Measurements from ENCODE around the gene POLR1C. TPM values are rescaled to one million over a fixed set of nuclear protein-coding genes. Genes with fewer than 3 reads are reported as not detected.

The POLR1C gene, protein sequence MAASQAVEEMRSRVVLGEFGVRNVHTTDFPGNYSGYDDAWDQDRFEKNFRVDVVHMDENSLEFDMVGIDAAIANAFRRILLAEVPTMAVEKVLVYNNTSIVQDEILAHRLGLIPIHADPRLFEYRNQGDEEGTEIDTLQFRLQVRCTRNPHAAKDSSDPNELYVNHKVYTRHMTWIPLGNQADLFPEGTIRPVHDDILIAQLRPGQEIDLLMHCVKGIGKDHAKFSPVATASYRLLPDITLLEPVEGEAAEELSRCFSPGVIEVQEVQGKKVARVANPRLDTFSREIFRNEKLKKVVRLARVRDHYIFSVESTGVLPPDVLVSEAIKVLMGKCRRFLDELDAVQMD
- total RNA-seq, result 24.8 and 26.9 TPM in 2 replicates

DNA sequence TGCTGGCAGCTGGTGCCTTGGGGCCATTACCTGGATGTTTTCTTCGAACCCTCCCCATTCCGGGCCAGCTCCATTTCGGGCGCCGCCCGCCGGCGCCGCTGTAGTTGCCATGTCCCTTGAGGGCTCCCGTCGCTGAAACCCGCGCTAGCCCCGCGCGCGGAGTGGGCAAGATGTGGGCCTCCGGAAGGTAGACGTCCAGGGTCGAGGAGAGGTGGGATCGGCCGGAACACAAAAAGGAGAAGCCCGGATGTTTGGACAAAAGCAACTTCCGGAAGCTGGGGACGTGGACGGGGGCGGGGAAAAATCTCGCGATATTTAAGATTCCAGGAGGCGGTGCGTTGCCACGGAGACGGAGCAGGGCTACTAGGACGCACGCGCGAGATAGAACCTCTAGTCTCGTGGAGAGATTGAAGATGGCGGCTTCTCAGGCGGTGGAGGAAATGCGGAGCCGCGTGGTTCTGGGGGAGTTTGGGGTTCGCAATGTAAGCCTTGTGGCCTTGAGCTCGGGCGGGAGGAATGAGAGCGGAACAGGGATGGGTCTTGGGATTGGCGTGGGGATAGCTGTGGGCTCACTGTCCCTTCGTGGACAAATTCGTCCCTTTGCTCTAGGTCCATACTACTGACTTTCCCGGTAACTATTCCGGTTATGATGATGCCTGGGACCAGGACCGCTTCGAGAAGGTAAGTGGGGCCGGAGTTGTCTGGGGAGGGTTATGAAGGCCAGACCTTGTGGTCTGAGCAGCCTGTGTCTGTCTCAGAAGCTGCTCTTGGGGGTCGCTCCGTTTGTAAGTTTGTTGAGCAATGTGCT lies at the start of gene POLR1C, which contains the start of gene YIPF3:
POLR1C (plus strand) TSS at position 393 of the 808 bp plus-strand sequence; CDS start at position 414, 21 bp downstream.
YIPF3 (minus strand) TSS at position 230 of the 808 bp plus-strand sequence; CDS start at position 111, 119 bp downstream.

DNA sequence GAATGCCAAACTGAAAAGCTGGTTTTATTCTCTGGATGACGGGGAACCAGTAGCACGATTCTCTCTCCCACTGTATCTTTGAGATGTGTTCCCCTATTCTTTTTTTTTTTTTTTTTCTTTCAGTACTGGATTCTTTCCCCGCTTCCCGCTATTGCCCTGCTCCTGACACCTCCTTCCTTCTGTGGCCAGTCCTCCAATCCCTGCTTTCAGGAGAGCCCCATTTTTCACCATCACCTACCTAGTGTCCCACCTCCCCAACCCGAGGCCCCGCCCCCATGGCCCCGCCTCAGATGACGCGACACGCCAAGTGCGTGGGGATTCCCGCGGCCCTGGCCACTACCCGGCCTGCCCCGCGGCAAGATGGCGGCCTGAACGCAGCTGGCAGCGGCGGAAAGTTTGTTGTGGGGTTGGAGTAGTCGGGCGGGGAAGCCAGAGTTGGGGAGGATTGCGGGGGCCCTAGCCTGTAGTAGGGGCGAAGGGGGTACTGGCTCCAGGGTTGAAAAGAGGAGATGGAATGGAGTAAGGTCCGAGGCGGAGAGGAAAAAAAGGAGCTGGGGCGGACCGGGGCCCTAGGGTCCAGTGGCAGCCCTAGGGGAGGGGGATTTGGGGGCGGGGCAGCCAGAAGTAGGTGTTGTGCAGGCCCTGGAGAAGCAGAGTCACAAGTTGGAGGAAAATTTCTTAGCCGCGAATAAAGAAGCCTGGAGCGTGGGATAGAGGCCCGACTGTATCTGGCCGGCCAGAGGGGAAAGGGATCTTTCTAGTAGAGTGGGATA lies 39.5 kb upstream of the POLR1C start, which contains the start of gene TJAP1:
TJAP1 (plus strand) TSS at position 336 of the 773 bp plus-strand sequence. CDS start 21,432 bp downstream, outside the sequence.

GRCh38 chr6:43509984-43510826 lies 6.7 kb upstream of the POLR1C start, which contains the start of gene LRRC73:
TSS of gene LRRC73 (minus strand) at chr6:43510346. CDS start at chr6:43509785, 561 bp downstream.

Small RNA genes lying within 50 kb of the gene (small RNA-seq; reads per million reads assigned to genes)
- not detected for gene RF00426
- not detected for gene RNU6-1113P

Other genes starting within 250 kb of the POLR1C start
- not detected in 2 replicates for gene SLC22A7, start 218.8 kb upstream of the POLR1C start, total RNA-seq
- not detected in 2 replicates for gene CRIP3, start 208.3 kb upstream of the POLR1C start, total RNA-seq
- 16.4 and 17.4 TPM in 2 replicates for gene ZNF318, start 147.4 kb upstream of the POLR1C start, total RNA-seq
- gene ABCC10, start 89.5 kb upstream of the POLR1C start, total RNA-seq, result 22.2 and 23.2 TPM in 2 replicates
- 0.16 TPM in 1 of 2 replicates, not detected in the other for gene DLK2, start 61.5 kb upstream of the POLR1C start, total RNA-seq
- gene TJAP1, start 39.5 kb upstream of the POLR1C start, total RNA-seq, result 18.8 and 20.0 TPM in 2 replicates
- gene LRRC73, start 6.7 kb upstream of the POLR1C start, total RNA-seq, result 0.16 and 0.61 TPM in 2 replicates
- gene YIPF3, start 163 bp upstream of the POLR1C start, total RNA-seq, result 102 and 128 TPM in 2 replicates
- 24.8 and 39.3 TPM in 2 replicates for gene XPO5, start 58.9 kb downstream of the POLR1C start, total RNA-seq
- gene POLH, start 59.1 kb downstream of the POLR1C start, total RNA-seq, result 30.7 and 32.8 TPM in 2 replicates
- gene GTPBP2, start 112.2 kb downstream of the POLR1C start, total RNA-seq, result 55.0 and 66.4 TPM in 2 replicates
- 20.6 and 26.9 TPM in 2 replicates for gene MAD2L1BP, start 118.8 kb downstream of the POLR1C start, total RNA-seq
- 1.3 and 1.6 TPM in 2 replicates for gene RSPH9, start 127.9 kb downstream of the POLR1C start, total RNA-seq
- gene MRPS18A, start 170.7 kb downstream of the POLR1C start, total RNA-seq, result 30.2 and 35.0 TPM in 2 replicates